GM21619 (cell line): ENCODE data around the gene MORC1.

Source experiments
- ATAC-seq: cut with Tn5 transposase; IDR thresholded peaks from one replicate; pipeline ENCODE4 v1.9.1; 2021; ENCODE audit not compliant: unreplicated experiment

The MORC1 gene

GRCh38 chr3:109033000-109033660 lies 84.8 kb downstream of the MORC1 start:
- ATAC-seq, result no peak

DNA sequence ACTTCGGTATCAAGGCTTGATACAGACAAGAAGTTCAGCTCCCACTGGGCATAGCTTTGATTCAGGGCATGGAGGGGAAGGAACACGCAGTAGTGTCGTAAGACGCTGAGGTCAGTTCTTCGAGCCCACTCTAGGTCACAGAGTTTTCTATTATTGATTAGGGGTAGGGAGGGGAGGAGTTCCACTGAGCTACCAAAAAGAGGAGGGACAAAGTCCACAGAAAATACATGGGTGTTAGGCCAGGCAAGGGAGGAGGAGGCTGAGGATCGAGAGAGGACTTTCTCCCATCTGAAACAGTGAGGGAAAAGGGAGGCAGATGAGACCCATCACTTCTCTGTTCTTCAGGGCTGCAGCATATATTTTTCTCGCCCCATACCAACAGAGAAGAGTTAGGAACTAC lies 89.2 kb downstream of the MORC1 start:
- ATAC-seq, result no peak

DNA sequence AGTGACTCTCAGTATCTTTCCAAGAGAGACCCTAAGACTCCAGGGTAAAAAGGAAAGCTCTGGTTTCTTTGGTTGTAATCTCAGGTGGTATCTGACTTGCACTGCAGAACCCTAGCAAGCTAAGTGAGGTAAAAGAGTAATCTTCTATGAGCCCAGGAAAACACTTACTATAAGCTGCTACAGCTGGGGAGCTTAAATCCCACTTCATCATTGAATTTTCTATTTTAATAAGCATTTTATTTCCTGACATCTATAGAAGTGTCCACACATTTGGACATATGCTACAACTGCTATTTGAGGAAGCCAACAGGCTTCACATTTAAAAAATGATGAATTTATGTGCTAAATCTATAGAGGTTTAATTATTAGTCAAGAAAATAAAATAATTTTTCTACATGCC lies 91.1 kb downstream of the MORC1 start:
- no peak for ATAC-seq

GRCh38 chr3:109025896-109026295 lies 92.0 kb downstream of the MORC1 start:
- ATAC-seq, result no peak

DNA sequence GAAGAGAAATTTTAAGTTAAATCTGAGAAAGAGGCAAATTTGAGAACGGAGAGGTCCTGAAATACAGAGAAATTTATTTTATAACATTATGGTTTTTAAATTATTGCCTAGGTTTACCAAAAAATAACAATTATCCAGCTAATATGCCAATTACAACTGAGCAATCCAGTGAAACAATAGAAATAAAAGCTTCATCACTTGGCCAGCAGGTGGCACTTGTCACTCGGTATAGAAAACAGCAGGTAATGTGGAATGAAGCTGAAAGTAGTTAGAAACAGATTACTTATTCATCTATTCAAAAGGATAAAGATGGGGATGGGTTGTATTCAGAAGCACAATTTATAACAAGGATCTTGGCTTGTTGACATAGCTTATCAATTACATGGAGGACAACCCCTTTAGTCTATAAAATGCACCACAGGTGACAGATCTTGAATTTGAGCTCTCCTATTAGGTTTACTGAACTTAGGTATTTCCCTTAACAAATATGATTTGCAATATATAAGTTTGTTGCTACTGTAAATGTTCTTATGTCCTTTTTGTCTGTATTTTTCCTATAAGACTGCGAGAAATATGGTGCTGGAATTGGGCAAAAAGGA lies 94.2 kb downstream of the MORC1 start:
- peak; percentile 92 for ATAC-seq

GRCh38 chr3:109023167-109023566 lies 94.8 kb downstream of the MORC1 start:
- ATAC-seq, result no peak

DNA sequence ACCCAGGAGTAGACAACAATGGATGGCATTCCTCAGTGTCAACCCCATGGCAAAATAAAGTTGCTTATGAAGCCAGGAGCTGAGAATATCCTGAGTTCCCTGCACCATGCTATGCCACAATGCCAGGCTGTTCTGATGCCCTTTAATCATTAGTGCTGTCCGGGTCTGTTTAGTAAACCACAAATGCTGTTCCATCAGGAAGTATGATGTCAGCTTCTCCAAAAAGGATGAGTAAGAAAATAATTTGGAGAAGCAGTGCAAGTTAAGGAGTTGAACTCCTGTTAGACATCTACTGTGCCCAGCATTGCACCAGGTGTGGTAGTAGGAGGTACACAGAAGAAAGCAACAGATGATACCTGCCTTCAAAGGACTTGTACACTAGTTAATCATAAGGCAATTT lies 96.4 kb downstream of the MORC1 start:
- no peak for ATAC-seq

- no peak for ATAC-seq
Measured at GRCh38 chr3:109018828-109019227, 99.1 kb downstream of the MORC1 start.

GRCh38 chr3:109005443-109005842 lies 112.5 kb downstream of the MORC1 start:
- ATAC-seq, result no peak

GRCh38 chr3:108998436-108998835 lies 119.5 kb downstream of the MORC1 start:
- no peak for ATAC-seq

- no peak for ATAC-seq
Measured at GRCh38 chr3:108985844-108986243, 132.1 kb downstream of the MORC1 start.

DNA sequence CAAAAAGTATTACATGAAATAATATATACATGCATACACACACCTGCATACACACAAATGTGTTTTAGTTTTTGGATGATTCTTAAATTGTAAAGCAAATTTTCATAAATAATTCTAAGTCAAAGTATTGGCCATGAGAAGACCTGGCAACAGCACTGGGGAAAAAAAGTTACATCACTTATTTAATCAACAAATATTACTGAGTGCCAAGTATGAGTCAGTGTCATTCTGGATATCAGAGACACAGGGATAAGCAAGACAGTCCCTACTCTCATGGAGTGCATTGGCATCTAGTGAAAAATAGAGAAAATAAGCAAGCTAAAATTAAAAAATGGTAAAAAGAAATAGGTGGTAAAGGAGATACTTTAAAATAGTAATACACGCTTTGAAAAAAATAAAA lies 134.9 kb downstream of the MORC1 start:
- ATAC-seq, result no peak

GRCh38 chr3:108976058-108976457 lies 141.9 kb downstream of the MORC1 start:
- ATAC-seq, result no peak

GRCh38 chr3:108973019-108973418 lies 144.9 kb downstream of the MORC1 start:
- no peak for ATAC-seq

DNA sequence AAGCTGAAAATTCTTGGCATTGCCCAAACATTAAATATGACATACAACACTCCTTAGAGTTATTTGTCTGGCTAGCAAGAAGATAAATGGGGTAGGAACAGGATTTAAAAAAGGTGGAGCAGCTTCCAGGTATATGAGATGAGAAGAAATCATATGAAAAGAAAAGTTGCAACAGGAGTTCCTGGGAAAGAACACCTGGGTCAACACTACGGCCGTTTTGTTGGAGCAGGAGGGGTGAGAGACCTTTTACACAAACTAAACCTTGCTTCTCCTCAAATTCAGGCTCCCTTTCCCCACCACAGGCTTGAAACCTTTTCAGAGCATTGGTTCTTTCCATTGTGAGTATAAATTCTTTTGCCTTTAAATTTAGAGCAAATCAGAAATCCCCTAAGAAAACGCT lies 145.5 kb downstream of the MORC1 start:
- ATAC-seq, result no peak

DNA sequence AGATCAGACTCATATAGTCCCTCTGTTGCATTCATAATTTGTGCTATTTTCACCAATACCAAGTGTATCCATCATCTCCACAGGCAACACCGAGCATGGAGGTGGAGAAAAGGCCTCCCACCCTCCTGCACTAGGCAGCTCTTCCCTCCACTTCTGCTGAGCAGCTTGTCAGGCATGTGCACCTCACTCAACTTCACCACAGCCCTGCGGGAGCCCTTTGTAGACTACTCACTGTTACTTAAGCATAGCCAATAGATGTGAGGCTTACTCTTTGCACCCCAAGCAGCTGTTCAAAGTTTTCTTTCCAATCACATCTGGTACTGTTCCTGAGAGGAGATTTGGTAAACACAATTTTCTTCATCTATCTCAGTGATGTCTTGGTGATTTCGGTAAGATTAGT lies 147.4 kb downstream of the MORC1 start:
- ATAC-seq, result no peak

GRCh38 chr3:108966773-108967172 lies 151.2 kb downstream of the MORC1 start:
- ATAC-seq, result no peak

GRCh38 chr3:108959017-108959416 lies 158.9 kb downstream of the MORC1 start:
- no peak for ATAC-seq

- ATAC-seq, result no peak
Measured at GRCh38 chr3:108953700-108954099, 164.2 kb downstream of the MORC1 start, which contains the start of gene GUCA1C. GUCA1C (minus strand) TSS chr3:108953879; CDS start chr3:108953762, 117 bp downstream.

DNA sequence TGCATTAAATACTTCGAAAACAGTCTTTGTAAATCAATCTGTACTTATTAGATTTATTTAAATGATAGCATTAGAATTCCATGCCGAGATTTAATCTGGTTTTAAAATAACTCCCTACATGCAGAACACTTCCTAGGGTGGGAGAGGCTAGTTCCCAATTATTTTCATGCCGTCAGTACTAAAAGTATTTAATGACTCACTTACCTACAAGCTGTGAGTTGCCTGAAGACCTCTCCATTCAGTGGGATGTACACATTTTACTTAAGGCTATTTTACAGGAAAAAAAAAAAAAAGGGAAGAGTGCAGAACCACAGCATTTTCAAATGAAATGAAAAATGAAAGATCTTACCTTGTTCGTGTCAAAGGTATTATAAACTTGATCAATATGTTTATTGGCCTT lies 164.7 kb downstream of the MORC1 start:
- no peak for ATAC-seq

DNA sequence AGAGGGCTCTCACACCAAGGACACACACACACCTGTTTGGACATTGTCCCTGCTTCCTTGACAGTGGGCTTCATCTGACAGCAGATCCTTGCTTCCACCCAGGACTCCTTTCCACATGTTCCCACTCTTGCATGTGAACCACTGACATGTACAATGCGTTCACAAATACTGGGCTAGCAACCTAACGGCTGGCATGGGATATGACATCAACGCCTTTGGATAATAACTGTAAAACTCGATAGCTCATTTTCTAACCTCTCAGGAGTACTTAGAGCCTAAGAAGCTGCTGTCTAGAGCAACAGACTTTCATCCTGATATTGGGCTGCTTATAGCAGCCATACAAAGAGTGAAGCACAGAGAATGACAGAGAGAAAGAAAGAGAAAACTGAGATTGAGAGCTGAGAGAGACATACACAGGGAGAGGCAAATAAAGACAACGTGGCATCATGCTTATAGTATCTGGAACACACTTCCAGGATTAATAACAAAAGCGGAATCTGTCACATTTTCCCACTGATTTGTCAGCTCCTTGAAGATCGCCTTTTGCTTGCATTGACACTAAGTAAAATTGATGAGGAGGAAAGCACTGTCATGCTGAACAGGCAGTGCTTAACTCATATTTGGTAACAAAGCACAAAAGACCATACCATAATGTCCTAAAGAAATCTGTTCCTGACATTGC lies 166.0 kb downstream of the MORC1 start:
- ATAC-seq, result no peak

DNA sequence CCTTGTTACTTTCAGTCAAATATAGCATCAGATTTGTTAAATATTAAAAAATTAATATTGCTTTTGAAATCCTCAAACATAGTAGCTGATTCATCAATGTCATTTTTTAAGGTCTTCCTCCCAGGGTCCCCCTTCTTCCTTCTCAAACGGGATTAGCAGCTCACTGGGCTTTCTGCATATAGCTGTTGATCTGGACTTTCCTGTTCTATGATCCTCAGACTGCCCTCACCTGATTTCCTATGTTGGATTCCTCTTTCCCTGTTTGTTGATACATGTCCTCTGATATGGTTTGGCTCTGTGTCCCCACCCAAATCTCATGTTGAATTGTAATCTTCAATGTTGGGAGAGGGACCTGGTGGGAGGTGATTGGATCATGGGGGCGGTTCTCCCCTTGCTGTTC lies 170.1 kb downstream of the MORC1 start:
- ATAC-seq, result no peak
